Measurements from ENCODE around the gene ELFN2.
"Not testable (repeated sequence)": the region's sequence is repeated elsewhere in the genome, so short reads cannot be mapped to it uniquely, and the experiment has no call there.

The ELFN2 gene

GRCh38 chr22:37409459-37410050 is 17.7 kb downstream of the ELFN2 start:
- no peak for DNase-seq

GRCh38 chr22:37409031-37409430 is 18.2 kb downstream of the ELFN2 start:
- no peak for DNase-seq

GRCh38 chr22:37407856-37408255 is 19.4 kb downstream of the ELFN2 start:
- DNase-seq: no peak

DNA sequence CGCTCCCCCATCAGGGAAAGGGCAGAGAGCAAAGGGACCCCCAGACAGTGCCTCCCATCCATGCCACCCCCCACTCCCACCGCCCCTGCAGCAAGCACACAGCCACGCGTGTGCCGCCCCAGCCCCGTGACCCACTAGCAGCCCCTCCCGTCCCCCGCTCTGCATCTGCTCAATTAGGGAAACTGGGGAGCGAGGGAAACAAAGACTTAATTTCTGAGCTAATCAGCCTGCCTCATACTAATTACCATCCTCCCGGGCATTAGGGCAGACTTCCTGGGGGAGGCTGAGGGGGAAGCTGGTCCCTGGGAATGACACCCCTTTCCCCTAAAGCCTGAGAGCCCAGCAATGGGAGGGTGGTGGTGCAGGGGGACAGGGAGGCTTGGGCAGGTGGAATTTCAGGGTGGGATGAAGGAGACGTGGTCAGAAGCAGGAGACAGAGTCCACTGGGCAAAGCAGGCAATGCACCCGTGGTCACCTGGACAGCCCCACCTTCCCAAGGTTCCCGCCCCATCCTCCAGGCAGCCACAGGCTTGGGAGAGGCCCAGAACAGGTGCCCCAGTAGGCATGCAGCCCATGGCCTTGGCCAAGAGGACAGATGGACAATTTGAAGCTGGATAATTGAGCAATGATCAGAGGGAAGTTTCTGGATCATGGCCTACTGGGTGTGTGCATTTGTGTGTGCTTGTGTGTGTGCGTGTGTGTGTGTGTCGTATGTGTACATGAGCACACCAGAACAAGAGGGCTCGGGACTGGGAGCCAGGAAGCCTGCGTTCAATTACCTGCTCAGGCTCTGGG is 20.6 kb downstream of the ELFN2 start:
- DNase-seq: no peak

DNA sequence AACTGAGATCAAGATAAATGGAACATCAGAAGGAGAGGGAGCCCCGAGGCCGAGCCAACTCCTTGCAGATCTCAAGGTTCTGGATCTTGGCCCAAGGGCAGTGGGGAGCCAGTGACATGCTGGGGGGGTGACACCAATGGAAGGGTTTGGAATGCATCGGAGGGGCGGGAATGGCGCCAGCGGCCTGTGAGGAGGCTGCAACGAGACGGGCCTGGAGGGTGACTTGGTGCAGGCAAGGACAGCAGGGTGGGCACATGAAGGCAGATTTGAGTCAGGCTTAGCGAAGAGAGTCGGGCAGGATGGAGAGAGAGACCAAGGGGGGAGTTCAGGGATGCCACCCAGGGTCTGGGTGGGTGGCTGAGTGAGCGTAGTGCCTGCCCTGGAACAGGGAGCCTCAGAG is 23.2 kb downstream of the ELFN2 start:
- DNase-seq: no peak

GRCh38 chr22:37403267-37403960 is 23.9 kb downstream of the ELFN2 start:
- DNase-seq: peak; percentile 34

DNA sequence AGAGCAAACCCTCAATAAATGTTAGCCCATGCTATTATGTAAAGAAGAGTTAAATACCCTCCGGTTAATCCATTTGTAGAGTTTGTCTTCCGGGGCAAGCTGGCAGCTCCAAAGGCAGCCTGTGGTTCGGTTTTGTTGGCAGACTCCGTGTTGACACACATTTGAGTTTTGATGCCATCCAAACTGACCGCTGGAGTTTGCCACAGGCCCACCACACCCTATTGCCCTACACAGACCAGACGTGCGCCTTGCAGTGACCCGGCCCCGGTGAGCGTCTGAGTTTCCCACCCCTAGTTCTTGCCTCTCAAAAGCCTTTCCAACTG is 25.1 kb downstream of the ELFN2 start:
- no peak for DNase-seq

- DNase-seq: no peak
Measured at GRCh38 chr22:37401401-37402183, 25.7 kb downstream of the ELFN2 start.

DNA sequence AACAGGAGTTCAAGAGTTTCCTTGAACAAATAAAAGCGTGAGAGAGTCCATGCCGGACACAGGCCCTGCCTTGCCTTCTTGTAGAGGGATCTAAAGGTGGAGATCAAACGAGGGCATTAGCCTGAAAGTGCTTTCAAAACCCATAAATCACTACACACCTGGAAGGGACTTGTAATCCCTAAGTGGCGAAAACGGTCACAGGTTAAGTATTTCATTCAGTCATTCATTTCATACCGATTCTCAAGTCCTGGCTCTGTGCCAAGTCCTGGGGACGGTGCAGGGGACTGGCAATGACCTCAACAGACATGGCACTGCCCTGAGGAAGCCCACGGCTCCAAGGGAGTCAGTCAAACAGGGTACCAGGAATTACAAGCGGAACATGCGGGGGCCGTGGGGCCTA is 26.6 kb downstream of the ELFN2 start:
- no peak for DNase-seq

DNA sequence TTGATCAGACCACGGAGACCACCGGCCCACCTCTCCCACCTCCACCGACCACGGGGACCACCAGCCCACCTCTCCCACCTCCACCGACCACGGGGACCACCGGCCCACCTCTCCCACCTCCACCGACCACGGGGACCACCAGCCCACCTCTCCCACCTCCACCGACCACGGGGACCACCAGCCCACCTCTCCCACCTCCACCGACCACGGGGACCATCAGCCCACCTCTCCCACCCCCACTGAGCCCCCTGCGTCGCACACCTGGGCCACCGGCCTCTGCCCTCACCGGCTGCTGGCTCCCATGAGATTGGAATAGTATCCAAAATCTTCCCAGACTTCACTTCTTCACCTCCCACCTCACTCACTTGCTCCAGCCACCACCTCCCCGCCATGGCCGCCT is 27.8 kb downstream of the ELFN2 start:
- not testable (repeated sequence) for DNase-seq

DNA sequence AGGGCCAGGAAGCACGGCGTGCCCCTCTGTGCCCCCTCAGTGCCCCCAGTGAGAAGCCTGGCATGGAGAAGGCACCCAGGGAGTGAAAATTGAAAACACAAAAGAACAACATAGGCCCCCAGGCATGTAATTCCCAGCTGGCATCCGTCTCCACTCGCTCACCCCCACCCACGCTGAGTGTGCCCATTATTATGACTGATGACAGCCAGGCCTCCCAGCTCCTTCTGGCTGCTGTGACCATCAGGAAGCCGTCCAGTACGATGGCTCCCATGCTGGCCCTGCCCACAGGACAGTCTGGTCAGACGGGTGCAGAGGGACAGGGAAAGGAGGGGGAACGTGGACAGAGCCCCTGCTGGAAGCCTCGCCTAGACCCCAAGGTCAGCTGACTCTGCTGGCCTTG is 30.1 kb downstream of the ELFN2 start:
- no peak for DNase-seq

- DNase-seq: no peak
Measured at GRCh38 chr22:37396488-37397084, 30.7 kb downstream of the ELFN2 start.

GRCh38 chr22:37394341-37394740 is 32.9 kb downstream of the ELFN2 start:
- no peak for DNase-seq

- DNase-seq: no peak
Measured at GRCh38 chr22:37393746-37394145, 33.5 kb downstream of the ELFN2 start.

DNA sequence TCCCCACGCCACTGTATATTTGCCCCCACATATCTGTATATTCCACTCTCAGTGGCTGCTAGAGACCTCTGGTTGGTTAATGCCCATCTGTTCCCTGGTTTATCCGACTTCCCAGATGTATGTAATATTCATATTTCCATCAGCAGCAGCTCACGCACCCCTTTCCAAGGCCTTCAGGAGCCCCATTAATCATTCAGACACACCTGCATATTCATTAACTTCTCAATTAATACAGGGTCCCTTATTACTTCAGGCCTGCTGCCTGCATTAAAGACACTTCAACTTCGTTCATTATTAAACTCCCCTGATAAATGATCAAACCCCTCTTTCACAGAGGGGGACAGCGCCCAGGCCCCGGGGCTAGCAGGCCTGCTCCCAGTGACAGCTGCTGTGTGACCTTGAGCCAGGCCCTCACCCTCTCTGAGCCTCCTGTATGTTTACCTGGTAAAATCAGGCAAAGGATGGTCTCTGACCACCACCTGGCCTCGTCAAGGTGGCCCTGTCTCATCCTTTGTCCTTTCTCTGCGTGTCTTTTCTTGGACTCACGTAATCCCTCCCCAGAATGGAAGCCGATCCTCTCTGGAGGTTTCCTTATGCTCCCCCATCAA is 34.5 kb downstream of the ELFN2 start:
- DNase-seq: no peak

- DNase-seq: no peak
Measured at GRCh38 chr22:37391702-37392101, 35.6 kb downstream of the ELFN2 start.

- DNase-seq: no peak
Measured at GRCh38 chr22:37390075-37390474, 37.2 kb downstream of the ELFN2 start.

DNA sequence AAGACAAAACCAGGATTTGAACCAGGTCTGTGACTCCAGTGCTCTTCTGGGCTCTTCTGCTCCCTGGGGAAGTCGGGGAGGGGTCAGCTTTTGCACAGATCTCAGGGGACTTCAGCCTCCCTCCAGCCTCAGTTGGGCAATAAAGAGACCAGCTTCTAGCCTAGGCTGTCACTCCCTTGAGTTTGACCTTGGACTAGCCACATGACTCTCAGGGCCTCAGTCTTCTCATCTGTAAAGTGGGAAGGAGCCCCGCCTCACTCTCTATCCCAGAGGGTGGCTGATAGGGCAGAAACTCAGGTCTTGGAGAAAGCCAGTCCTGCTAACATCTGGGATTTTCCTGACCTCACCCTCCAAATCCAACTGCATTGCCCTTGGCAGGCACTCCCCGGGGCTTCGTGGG is 38.7 kb downstream of the ELFN2 start:
- DNase-seq: no peak

- no peak for DNase-seq
Measured at GRCh38 chr22:37387793-37388192, 39.5 kb downstream of the ELFN2 start.

GRCh38 chr22:37386441-37386840 is 40.8 kb downstream of the ELFN2 start:
- no peak for DNase-seq

DNA sequence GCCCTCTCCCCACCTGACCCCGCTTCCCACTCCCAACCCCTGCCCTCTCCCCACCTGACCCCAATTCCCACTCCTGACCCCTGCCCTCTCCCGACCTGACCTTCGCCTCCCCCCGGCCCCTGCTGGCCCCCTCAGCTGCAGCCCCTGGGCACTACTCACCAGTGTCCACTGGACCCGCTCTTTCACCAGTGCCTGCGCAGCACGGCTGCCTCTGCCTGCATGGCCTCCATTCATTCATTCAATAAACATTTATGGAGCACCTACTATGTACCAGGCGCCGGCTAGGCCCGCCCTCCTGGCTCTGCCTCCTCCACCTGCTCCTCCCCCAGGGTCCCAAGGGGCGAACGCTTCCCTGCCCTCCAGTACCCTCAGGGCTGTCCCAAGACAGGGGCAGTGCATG is 42.6 kb downstream of the ELFN2 start:
- no peak for DNase-seq

DNA sequence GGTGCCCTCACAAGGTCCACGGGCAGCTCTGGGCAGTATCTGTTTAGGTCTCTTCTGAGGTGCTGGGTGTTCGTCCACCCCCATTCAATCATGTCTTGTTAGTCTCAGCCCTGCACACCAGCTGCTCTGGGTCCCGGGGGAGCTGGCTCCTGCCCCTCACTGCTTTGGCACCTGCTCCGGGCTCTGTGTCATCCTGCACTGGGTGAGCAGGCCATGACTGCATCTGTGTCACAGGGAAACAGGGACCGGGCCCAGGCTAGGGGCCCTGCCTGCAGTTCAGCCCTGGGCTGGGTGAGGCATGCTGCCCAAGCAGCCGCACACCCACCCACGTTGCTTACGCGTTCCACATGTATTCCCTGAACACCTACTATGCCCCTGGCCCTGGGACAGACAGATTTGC is 43.9 kb downstream of the ELFN2 start:
- no peak for DNase-seq

GRCh38 chr22:37381489-37381888 is 45.8 kb downstream of the ELFN2 start:
- no peak for DNase-seq

Data from DMS 273 treated with DMSO at 0.1 percent for 48 hours (cell line).